ENCODE measurements around the gene PSMC2.

PSMC2 gene

DNA sequence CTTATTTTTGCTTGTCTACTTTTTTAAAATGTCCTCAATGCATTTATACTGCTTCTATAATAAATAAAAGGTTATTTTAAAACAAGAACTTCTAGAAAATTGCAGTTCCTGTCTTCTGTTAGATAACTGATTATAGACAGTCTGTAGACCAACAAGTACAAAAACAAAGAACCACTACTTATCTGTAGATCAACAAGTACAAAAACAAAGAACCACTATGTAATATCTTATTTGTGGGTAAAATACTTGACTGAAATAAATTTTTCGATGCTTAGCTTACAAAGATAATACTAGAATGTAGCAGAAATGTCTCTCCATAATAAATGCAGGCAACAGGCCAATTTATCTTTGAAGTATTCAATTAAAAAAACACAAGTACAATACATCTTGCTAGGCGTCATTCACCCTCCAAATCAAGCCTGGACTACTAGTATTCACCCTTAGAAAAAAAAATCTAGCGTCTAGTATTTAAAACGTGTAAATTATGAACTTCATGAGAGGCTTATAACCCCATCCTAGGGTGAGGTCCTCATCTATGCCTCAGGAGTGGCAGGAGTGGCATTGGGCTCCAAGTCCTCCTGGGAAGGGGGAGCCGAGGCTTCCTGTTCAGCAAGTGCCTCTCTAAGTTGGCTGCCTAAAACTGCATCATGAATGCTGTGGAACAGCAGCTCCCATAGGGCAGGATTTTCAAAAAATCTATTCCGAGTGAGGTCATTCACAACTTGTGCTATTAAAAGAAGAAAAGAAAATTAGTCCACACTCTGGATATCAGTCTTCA lies 26.6 kb downstream of the PSMC2 start:
- no peak overlapping the region for H3K27ac ChIP-seq (ENCODE audit: low read depth, low read length, severe bottlenecking)
- no peak overlapping the region for H3K4me3 ChIP-seq (ENCODE audit: extremely low read depth, insufficient read depth, low read length, poor library complexity, severe bottlenecking)
- WGBS, 2 experiments (ENCODE audit: insufficient coverage in 2 of 2): 60 to 78% methylated on average over 1 to 4 of the region's 6 CpGs
- H3K36me3 ChIP-seq (ENCODE audit: control insufficient read depth, insufficient read depth, low read length): peaks cover 12% of the 10 kb centered on the region
- H3K9me3 ChIP-seq (ENCODE audit: control insufficient read depth, low read length): no peaks in the 10 kb centered on the region
- H3K4me1 ChIP-seq (ENCODE audit: control insufficient read depth, insufficient read depth, low read length, poor library complexity, severe bottlenecking): no peaks in the 10 kb centered on the region

- Histone ChIP-seq H3K9me3 (ENCODE audit: control insufficient read depth, low read length) (no peaks in the 10 kb centered on the region), H3K4me1 (ENCODE audit: control insufficient read depth, insufficient read depth, low read length, poor library complexity, severe bottlenecking) (no peaks in the 10 kb centered on the region), H3K36me3 (ENCODE audit: control insufficient read depth, insufficient read depth, low read length) (no peaks in the 10 kb centered on the region), H3K27ac (ENCODE audit: low read depth, low read length, severe bottlenecking) (no peak overlapping the region), H3K4me3 (ENCODE audit: extremely low read depth, insufficient read depth, low read length, poor library complexity, severe bottlenecking) (no peak overlapping the region)
- WGBS, 2 experiments (ENCODE audit: insufficient coverage in 2 of 2): no CpG with 5 or more reads among the region's 3 CpGs
These were observed 32.0 kb downstream of the PSMC2 start for GRCh38 chr7:103379270-103379975.

DNA sequence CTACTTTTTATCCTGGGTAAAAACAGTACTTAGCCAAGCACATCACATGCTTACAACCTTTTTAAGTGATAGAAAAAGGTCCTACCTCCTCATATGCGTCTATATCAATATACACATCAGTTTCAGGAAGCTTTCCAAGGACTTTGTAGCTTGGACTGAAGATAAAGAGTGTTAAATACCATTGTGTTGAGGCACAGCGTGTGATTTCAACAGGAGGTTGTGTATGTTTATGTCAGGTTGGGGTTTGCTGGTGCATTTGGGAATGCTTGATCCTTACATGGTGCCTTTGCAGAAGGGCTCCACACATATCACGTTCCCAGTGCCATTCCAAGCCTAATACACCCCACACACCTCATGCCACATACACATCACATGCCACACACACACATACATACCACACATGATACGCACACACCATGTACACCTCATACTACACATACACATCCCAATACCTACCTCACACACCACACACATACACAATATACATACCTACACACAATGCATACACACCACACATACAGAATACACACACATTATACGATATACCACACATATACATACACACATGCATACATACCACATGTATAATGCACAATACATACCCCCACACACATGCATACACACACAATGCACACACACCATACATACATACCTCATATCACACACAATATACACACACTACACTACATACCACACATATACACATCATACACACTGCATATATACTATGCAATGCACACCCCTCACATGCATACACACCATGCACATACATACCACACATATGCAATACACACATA lies 33.1 kb downstream of the PSMC2 start:
- H3K4me1 ChIP-seq (ENCODE audit: control insufficient read depth, insufficient read depth, low read length, poor library complexity, severe bottlenecking): no peaks in the 10 kb centered on the region
- WGBS, 2 experiments (ENCODE audit: insufficient coverage in 2 of 2): 78 to 85% methylated on average over 3 of the region's 5 CpGs
- H3K9me3 ChIP-seq (ENCODE audit: control insufficient read depth, low read length): no peaks in the 10 kb centered on the region
- H3K4me3 ChIP-seq (ENCODE audit: extremely low read depth, insufficient read depth, low read length, poor library complexity, severe bottlenecking): no peak overlapping the region
- H3K36me3 ChIP-seq (ENCODE audit: control insufficient read depth, insufficient read depth, low read length): no peaks in the 10 kb centered on the region
- H3K27ac ChIP-seq (ENCODE audit: low read depth, low read length, severe bottlenecking): no peak overlapping the region

DNA sequence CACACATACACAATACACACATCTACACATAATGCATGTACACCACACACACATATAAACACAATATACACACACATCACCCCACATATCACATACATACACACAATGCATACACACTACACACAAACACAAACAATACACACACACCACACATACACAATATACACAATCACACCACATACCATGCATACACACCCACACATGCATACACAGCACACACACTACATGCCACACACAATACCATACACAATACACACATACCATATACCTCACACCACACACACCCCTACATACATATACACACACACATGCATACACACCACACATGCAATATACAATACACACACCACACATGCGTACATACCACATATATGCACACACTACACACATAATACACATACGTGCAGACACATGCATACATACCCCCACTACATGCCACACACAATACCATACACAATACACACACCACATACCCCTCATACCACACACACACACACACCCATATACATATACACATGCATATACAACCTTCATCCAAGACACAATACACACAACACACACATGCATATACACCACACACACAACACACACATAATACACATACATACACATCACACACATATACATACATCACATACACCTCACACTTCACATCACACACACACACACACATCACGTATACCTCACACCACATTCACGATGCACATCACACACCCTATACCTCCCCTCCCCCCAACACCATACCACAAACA lies 34.0 kb downstream of the PSMC2 start:
- Histone ChIP-seq H3K9me3 (ENCODE audit: control insufficient read depth, low read length) (no peaks in the 10 kb centered on the region), H3K4me3 (ENCODE audit: extremely low read depth, insufficient read depth, low read length, poor library complexity, severe bottlenecking) (no peak overlapping the region), H3K4me1 (ENCODE audit: control insufficient read depth, insufficient read depth, low read length, poor library complexity, severe bottlenecking) (no peaks in the 10 kb centered on the region), H3K36me3 (ENCODE audit: control insufficient read depth, insufficient read depth, low read length) (no peaks in the 10 kb centered on the region), H3K27ac (ENCODE audit: low read depth, low read length, severe bottlenecking) (no peak overlapping the region)
- 83 to 86% methylated on average over 2 to 4 of the region's 4 CpGs for WGBS, 2 experiments (ENCODE audit: insufficient coverage in 2 of 2)

- Histone ChIP-seq H3K27ac (ENCODE audit: low read depth, low read length, severe bottlenecking) (no peak overlapping the region), H3K4me1 (ENCODE audit: control insufficient read depth, insufficient read depth, low read length, poor library complexity, severe bottlenecking) (no peaks in the 10 kb centered on the region), H3K36me3 (ENCODE audit: control insufficient read depth, insufficient read depth, low read length) (no peaks in the 10 kb centered on the region), H3K9me3 (ENCODE audit: control insufficient read depth, low read length) (no peaks in the 10 kb centered on the region), H3K4me3 (ENCODE audit: extremely low read depth, insufficient read depth, low read length, poor library complexity, severe bottlenecking) (no peak overlapping the region)
- 90% methylated on average over 1 of the region's 5 CpGs; no CpG with 5 or more reads in 1 of the 2 experiments for WGBS, 2 experiments (ENCODE audit: insufficient coverage in 2 of 2)
These were observed 34.6 kb downstream of the PSMC2 start for GRCh38 chr7:103382032-103382402.

- Histone ChIP-seq H3K27ac (ENCODE audit: low read depth, low read length, severe bottlenecking) (no peak overlapping the region), H3K9me3 (ENCODE audit: control insufficient read depth, low read length) (no peaks in the 10 kb centered on the region), H3K4me3 (ENCODE audit: extremely low read depth, insufficient read depth, low read length, poor library complexity, severe bottlenecking) (no peak overlapping the region), H3K4me1 (ENCODE audit: control insufficient read depth, insufficient read depth, low read length, poor library complexity, severe bottlenecking) (no peaks in the 10 kb centered on the region), H3K36me3 (ENCODE audit: control insufficient read depth, insufficient read depth, low read length) (no peaks in the 10 kb centered on the region)
- no CpG with 5 or more reads among the region's 1 CpG for WGBS, 2 experiments (ENCODE audit: insufficient coverage in 2 of 2)
These were observed 39.8 kb downstream of the PSMC2 start for GRCh38 chr7:103387242-103387641.

- no peak overlapping the region for H3K27ac ChIP-seq (ENCODE audit: low read depth, low read length, severe bottlenecking)
- no peak overlapping the region for H3K4me3 ChIP-seq (ENCODE audit: extremely low read depth, insufficient read depth, low read length, poor library complexity, severe bottlenecking)
- H3K36me3 ChIP-seq (ENCODE audit: control insufficient read depth, insufficient read depth, low read length): no peaks in the 10 kb centered on the region
- no peaks in the 10 kb centered on the region for H3K9me3 ChIP-seq (ENCODE audit: control insufficient read depth, low read length)
- 83 to 92% methylated on average over 1 to 2 of the region's 4 CpGs for WGBS, 2 experiments (ENCODE audit: insufficient coverage in 2 of 2)
- no peaks in the 10 kb centered on the region for H3K4me1 ChIP-seq (ENCODE audit: control insufficient read depth, insufficient read depth, low read length, poor library complexity, severe bottlenecking)
These were observed 41.2 kb downstream of the PSMC2 start for GRCh38 chr7:103388469-103389140.

DNA sequence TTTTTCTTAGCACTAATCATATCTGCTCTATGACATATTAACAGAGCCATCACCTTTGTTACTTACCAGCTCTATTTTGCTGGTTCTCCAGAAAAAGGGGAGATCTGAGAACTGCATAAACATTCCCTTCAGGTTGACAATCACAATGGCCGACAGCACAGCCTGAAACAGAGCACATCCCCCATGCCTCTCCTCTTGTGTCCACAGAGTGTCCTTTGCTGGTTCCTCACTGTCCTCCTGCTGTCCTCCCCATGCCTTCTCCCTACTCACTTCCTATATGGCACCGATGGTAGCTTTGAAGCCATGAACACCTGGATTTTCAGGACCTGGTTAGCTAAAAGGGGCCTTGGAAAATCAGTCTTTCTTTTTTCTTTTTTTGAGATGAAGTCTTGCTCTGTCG lies 41.8 kb downstream of the PSMC2 start:
- Histone ChIP-seq H3K4me3 (ENCODE audit: extremely low read depth, insufficient read depth, low read length, poor library complexity, severe bottlenecking) (no peak overlapping the region), H3K27ac (ENCODE audit: low read depth, low read length, severe bottlenecking) (no peak overlapping the region), H3K9me3 (ENCODE audit: control insufficient read depth, low read length) (no peaks in the 10 kb centered on the region), H3K36me3 (ENCODE audit: control insufficient read depth, insufficient read depth, low read length) (no peaks in the 10 kb centered on the region), H3K4me1 (ENCODE audit: control insufficient read depth, insufficient read depth, low read length, poor library complexity, severe bottlenecking) (no peaks in the 10 kb centered on the region)
- WGBS, 2 experiments (ENCODE audit: insufficient coverage in 2 of 2): 72 to 82% methylated on average over 2 to 3 of the region's 3 CpGs

DNA sequence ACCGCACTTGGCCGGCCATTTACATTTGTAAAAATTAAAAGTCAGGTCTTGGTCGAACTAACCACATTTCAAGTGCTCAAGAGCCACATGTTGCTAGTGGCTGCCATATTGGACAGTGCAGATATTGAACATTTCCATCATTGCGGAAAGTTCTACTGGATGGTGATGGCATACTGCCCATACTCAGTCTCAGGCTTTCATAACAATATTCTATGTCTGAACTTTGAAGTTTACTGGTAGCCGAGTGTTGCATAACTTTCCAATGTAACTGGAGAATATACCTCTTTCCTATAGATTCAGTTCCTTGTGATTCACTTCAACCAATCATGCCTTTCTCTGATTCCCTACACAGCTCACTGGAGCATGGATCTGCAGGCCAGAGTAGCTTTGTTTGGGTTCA lies 43.7 kb downstream of the PSMC2 start:
- 88 to 97% methylated on average over 3 to 5 of the region's 5 CpGs for WGBS, 2 experiments (ENCODE audit: insufficient coverage in 2 of 2)
- no peak overlapping the region for H3K27ac ChIP-seq (ENCODE audit: low read depth, low read length, severe bottlenecking)
- H3K36me3 ChIP-seq (ENCODE audit: control insufficient read depth, insufficient read depth, low read length): no peaks in the 10 kb centered on the region
- no peak overlapping the region for H3K4me3 ChIP-seq (ENCODE audit: extremely low read depth, insufficient read depth, low read length, poor library complexity, severe bottlenecking)
- H3K4me1 ChIP-seq (ENCODE audit: control insufficient read depth, insufficient read depth, low read length, poor library complexity, severe bottlenecking): no peaks in the 10 kb centered on the region
- no peaks in the 10 kb centered on the region for H3K9me3 ChIP-seq (ENCODE audit: control insufficient read depth, low read length)

DNA sequence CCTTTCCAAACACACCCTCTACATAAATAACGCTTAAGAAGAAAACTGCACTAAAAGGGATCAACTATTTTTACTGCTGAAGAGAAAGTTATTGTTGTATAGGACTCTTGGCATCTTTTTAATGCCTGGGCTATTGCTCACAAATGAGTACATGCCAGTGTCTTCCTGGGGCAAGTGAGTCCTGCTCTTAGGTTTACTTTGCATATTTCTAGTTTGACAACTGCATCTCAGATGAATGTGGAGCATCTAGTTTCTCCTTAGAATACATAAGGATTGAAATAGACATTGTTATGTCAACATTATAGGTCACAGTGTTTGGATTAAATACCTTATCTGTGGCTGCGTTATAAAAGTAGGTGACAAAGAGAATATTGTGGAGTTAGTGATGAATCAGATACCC lies 44.5 kb downstream of the PSMC2 start:
- H3K4me1 ChIP-seq (ENCODE audit: control insufficient read depth, insufficient read depth, low read length, poor library complexity, severe bottlenecking): no peaks in the 10 kb centered on the region
- no peak overlapping the region for H3K4me3 ChIP-seq (ENCODE audit: extremely low read depth, insufficient read depth, low read length, poor library complexity, severe bottlenecking)
- WGBS, 2 experiments (ENCODE audit: insufficient coverage in 2 of 2): no CpG with 5 or more reads among the region's 2 CpGs
- H3K27ac ChIP-seq (ENCODE audit: low read depth, low read length, severe bottlenecking): no peak overlapping the region
- no peaks in the 10 kb centered on the region for H3K9me3 ChIP-seq (ENCODE audit: control insufficient read depth, low read length)
- no peaks in the 10 kb centered on the region for H3K36me3 ChIP-seq (ENCODE audit: control insufficient read depth, insufficient read depth, low read length)

All from mesodermal cell (in vitro differentiated cells).